HepG2 (cell line): ENCODE measurements around the gene HYAL2. TPM values are rescaled to one million over a fixed set of nuclear protein-coding genes. Genes with fewer than 3 reads are reported as not detected.
A peak's percentile ranks its signal among the peaks of the same experiment; 100 is the strongest.

ENCODE experiments used
- BCL3 ChIP-seq: sonication (generic); formaldehyde crosslinking; IDR thresholded peaks from 2 replicates; pipeline ENCODE4 v1.5.1; 2020; ENCODE audit warnings: mild to moderate bottlenecking, missing genetic modification reagents, moderate library complexity
- DNMT1 ChIP-seq: sonication (generic); formaldehyde crosslinking; IDR thresholded peaks from 2 replicates; pipeline ENCODE4 v1.5.1; 2020; ENCODE audit warnings: mild to moderate bottlenecking, missing genetic modification reagents
- DPF2 ChIP-seq: sonication (generic); formaldehyde crosslinking; IDR thresholded peaks from 2 replicates; pipeline ENCODE4 v1.4.0; 2020; ENCODE audit warnings: mild to moderate bottlenecking, low read depth, missing genetic modification reagents, borderline replicate concordance
- FIP1L1 ChIP-seq: fragments of 200-400 bp; formaldehyde crosslinking; IDR thresholded peaks from 2 replicates; pipeline ENCODE4 v1.6.1; 2018; ENCODE audit warnings: low read depth, mild to moderate bottlenecking, low read length, moderate library complexity, borderline replicate concordance; ENCODE audit not compliant: insufficient read depth
- HDAC2 ChIP-seq: sonication (generic); formaldehyde crosslinking; IDR thresholded peaks from 2 replicates; pipeline ENCODE4 v1.4.0; 2020; ENCODE audit warnings: missing genetic modification reagents
- ISL2 ChIP-seq: sonication (generic); formaldehyde crosslinking; IDR thresholded peaks from 2 replicates; pipeline ENCODE4 v1.5.0; 2020; ENCODE audit warnings: missing genetic modification reagents
- KLF6 ChIP-seq: IDR thresholded peaks from 2 replicates; pipeline ENCODE4 v1.8.0; 2016; ENCODE audit warnings: missing biosample characterization, missing genetic modification reagents
- KMT2B ChIP-seq: IDR thresholded peaks from 2 replicates; pipeline ENCODE4 v1.6.1; 2016; ENCODE audit warnings: missing genetic modification reagents, missing compliant biosample characterization
- MZF1 ChIP-seq: sonication (generic); formaldehyde crosslinking; IDR thresholded peaks from 2 replicates; pipeline ENCODE4 v1.8.1; 2023; ENCODE audit warnings: mild to moderate bottlenecking, missing genetic modification reagents, borderline replicate concordance
- NFE2 ChIP-seq: sonication (generic); formaldehyde crosslinking; IDR thresholded peaks from 2 replicates; pipeline ENCODE4 v1.4.0; 2020; ENCODE audit warnings: missing genetic modification reagents
- NR2F2 ChIP-seq: IDR thresholded peaks from 2 replicates; pipeline ENCODE4 v1.6.1; 2012; ENCODE audit warnings: low read depth, inconsistent platforms, borderline replicate concordance
- POLR2G ChIP-seq: fragments of 200-400 bp; formaldehyde crosslinking; IDR thresholded peaks from 2 replicates; pipeline ENCODE4 v1.6.1; 2018; ENCODE audit warnings: mild to moderate bottlenecking, low read depth, low read length, moderate library complexity
- TARDBP ChIP-seq: sonication (generic); formaldehyde crosslinking; IDR thresholded peaks from 2 replicates; pipeline ENCODE4 v1.8.0; 2022; ENCODE audit warnings: mild to moderate bottlenecking, missing genetic modification reagents
- TBX3 ChIP-seq: fragments of 450-650 bp; IDR thresholded peaks from 2 replicates; pipeline ENCODE4 v1.6.1; 2017; ENCODE audit warnings: antibody characterized with exemption, mild to moderate bottlenecking, inconsistent platforms, borderline replicate concordance
- TP53 ChIP-seq: sonication (generic); formaldehyde crosslinking; conservative IDR thresholded peaks from 2 replicates; pipeline ENCODE4 v1.4.0; 2020; ENCODE audit warnings: missing genetic modification reagents
- YY1 ChIP-seq: IDR thresholded peaks from 2 replicates; pipeline ENCODE4 v1.6.1; 2011; ENCODE audit warnings: low read length, low read depth, moderate library complexity, mild to moderate bottlenecking; ENCODE audit not compliant: insufficient read depth, insufficient replicate concordance
- ZNF256 ChIP-seq: sonication (generic); formaldehyde crosslinking; conservative IDR thresholded peaks from 2 replicates; pipeline ENCODE4 v1.4.0; 2020; ENCODE audit warnings: missing genetic modification reagents
- ZNF564 ChIP-seq: sonication (generic); formaldehyde crosslinking; IDR thresholded peaks from 2 replicates; pipeline ENCODE4 v1.8.1; 2023; ENCODE audit warnings: mild to moderate bottlenecking, missing genetic modification reagents
- ZNF570 ChIP-seq: sonication (generic); formaldehyde crosslinking; IDR thresholded peaks from 2 replicates; pipeline ENCODE4 v1.4.0; 2020; ENCODE audit warnings: mild to moderate bottlenecking, missing genetic modification reagents, borderline replicate concordance
- ZNF839 ChIP-seq: sonication (generic); formaldehyde crosslinking; IDR thresholded peaks from 2 replicates; pipeline ENCODE4 v1.4.0; 2020; ENCODE audit warnings: missing genetic modification reagents, mild to moderate bottlenecking, borderline replicate concordance
- polyA plus RNA-seq, 8 experiments: library from polyadenylated mRNA; depleted of rRNA in 3 of 8; stranded (reverse) in 7 of 8; unstranded in 1 of 8; fragments of >200 nt; fragmentation: Illumina TruSeq in 4 of 8; extraction: Trizol in 4 of 8; gene quantifications; 2 replicates each; pipeline versions ENCODE4 v1.2.1 to v1.2.3, GENCODE V29; 2011 to 2016; ENCODE audit warnings: low read depth in 4 of 8, missing spikeins in 1 of 8, mixed read lengths in 1 of 8; ENCODE audit not compliant: insufficient read depth in 1 of 8
- total RNA-seq, 5 experiments: library from RNA; depleted of rRNA; stranded (reverse); fragments of >200 nt; fragmentation: Illumina TruSeq; extraction: Trizol; gene quantifications; 2 replicates each; pipeline ENCODE4 v1.2.3, GENCODE V29; 2016; ENCODE audit warnings: low read depth in 1 of 5
- TF ChIP-seq, protein P1 (sequence below): sonication (generic); formaldehyde crosslinking; IDR thresholded peaks from 2 replicates; pipeline ENCODE4 v1.5.0; 2020; ENCODE audit warnings: mild to moderate bottlenecking, missing genetic modification reagents
- TF ChIP-seq, protein P2 (sequence below): sonication (generic); formaldehyde crosslinking; IDR thresholded peaks from 2 replicates; pipeline ENCODE4 v1.5.0; 2020; ENCODE audit warnings: missing genetic modification reagents, mild to moderate bottlenecking, borderline replicate concordance
- TF ChIP-seq, protein P3 (sequence below), 2 experiments: sonication (generic) in 1 of 2; formaldehyde crosslinking in 1 of 2; IDR thresholded peaks; 2 replicates each; pipeline versions ENCODE4 v1.4.0 to v1.6.1; 2018 to 2020; ENCODE audit warnings: missing genetic modification reagents in 2 of 2, borderline replicate concordance in 1 of 2, low read depth in 1 of 2, mild to moderate bottlenecking in 1 of 2, missing biosample characterization in 1 of 2

The HYAL2 gene
- total and polyA plus RNA-seq, 2 of the 13 experiments (the other 11 are each of a cell fraction or from before 2014, with no cell fraction given), result 76.2 to 102 TPM

GRCh38 chr3:50271314-50271936, 51.1 kb downstream of the HYAL2 start (continued):
- no peak for TF ChIP-seq MZF1
- peak; percentile 48; the same call in 1 of the 2 replicates for TF ChIP-seq POLR2G
- no peak for TF ChIP-seq TBX3
- TF ChIP-seq TP53, result no peak
- TF ChIP-seq ISL2 (CRISPR knock-in tag), result no peak
- no peak for TF ChIP-seq NR2F2
- TF ChIP-seq FIP1L1, result no peak
- no peak for TF ChIP-seq ZNF570 (CRISPR knock-in tag)
- TF ChIP-seq TARDBP (CRISPR knock-in tag), result 0 out of 2 replicates have a peak, but pooled peaks have one; percentile 43
- no peak for TF ChIP-seq BCL3 (CRISPR knock-in tag)
- TF ChIP-seq, protein P1, sequence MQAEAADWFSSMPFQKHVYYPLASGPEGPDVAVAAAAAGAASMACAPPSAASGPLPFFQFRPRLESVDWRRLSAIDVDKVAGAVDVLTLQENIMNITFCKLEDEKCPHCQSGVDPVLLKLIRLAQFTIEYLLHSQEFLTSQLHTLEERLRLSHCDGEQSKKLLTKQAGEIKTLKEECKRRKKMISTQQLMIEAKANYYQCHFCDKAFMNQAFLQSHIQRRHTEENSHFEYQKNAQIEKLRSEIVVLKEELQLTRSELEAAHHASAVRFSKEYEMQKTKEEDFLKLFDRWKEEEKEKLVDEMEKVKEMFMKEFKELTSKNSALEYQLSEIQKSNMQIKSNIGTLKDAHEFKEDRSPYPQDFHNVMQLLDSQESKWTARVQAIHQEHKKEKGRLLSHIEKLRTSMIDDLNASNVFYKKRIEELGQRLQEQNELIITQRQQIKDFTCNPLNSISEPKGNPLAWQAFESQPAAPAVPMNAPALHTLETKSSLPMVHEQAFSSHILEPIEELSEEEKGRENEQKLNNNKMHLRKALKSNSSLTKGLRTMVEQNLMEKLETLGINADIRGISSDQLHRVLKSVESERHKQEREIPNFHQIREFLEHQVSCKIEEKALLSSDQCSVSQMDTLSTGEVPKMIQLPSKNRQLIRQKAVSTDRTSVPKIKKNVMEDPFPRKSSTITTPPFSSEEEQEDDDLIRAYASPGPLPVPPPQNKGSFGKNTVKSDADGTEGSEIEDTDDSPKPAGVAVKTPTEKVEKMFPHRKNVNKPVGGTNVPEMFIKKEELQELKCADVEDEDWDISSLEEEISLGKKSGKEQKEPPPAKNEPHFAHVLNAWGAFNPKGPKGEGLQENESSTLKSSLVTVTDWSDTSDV (CRISPR knock-in tag), result no peak
- TF ChIP-seq KLF6, result no peak
- 0 out of 2 replicates have a peak, but pooled peaks have one; percentile 3 for TF ChIP-seq ZNF564
- no peak for TF ChIP-seq YY1
- no peak for TF ChIP-seq NFE2
- TF ChIP-seq DPF2 (CRISPR knock-in tag), result no peak
- TF ChIP-seq ZNF839 (CRISPR knock-in tag), result no peak
- TF ChIP-seq, protein P2, sequence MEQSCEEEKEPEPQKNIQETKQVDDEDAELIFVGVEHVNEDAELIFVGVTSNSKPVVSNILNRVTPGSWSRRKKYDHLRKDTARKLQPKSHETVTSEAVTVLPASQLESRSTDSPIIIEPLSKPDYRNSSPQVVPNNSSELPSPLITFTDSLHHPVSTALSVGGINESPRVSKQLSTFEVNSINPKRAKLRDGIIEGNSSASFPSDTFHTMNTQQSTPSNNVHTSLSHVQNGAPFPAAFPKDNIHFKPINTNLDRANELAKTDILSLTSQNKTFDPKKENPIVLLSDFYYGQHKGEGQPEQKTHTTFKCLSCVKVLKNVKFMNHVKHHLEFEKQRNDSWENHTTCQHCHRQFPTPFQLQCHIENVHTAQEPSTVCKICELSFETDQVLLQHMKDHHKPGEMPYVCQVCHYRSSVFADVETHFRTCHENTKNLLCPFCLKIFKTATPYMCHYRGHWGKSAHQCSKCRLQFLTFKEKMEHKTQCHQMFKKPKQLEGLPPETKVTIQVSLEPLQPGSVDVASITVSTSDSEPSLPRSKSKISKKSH (CRISPR knock-in tag), result no peak
- peak; percentile 77 for TF ChIP-seq HDAC2 (CRISPR knock-in tag)
- TF ChIP-seq KMT2B (CRISPR knock-in tag), result no peak
- no peak for TF ChIP-seq ZNF256
- TF ChIP-seq DNMT1 (CRISPR knock-in tag), result no peak
- TF ChIP-seq, protein P3, sequence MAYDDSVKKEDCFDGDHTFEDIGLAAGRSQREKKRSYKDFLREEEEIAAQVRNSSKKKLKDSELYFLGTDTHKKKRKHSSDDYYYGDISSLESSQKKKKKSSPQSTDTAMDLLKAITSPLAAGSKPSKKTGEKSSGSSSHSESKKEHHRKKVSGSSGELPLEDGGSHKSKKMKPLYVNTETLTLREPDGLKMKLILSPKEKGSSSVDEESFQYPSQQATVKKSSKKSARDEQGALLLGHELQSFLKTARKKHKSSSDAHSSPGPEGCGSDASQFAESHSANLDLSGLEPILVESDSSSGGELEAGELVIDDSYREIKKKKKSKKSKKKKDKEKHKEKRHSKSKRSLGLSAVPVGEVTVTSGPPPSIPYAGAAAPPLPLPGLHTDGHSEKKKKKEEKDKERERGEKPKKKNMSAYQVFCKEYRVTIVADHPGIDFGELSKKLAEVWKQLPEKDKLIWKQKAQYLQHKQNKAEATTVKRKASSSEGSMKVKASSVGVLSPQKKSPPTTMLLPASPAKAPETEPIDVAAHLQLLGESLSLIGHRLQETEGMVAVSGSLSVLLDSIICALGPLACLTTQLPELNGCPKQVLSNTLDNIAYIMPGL (CRISPR knock-in tag; IDR thresholded peaks at IDR 0.05; ENCODE audit: borderline replicate concordance in 1 of 2, low read depth in 1 of 2), result no peak
